ENCODE results near the gene ARHGEF10L.

DNA sequence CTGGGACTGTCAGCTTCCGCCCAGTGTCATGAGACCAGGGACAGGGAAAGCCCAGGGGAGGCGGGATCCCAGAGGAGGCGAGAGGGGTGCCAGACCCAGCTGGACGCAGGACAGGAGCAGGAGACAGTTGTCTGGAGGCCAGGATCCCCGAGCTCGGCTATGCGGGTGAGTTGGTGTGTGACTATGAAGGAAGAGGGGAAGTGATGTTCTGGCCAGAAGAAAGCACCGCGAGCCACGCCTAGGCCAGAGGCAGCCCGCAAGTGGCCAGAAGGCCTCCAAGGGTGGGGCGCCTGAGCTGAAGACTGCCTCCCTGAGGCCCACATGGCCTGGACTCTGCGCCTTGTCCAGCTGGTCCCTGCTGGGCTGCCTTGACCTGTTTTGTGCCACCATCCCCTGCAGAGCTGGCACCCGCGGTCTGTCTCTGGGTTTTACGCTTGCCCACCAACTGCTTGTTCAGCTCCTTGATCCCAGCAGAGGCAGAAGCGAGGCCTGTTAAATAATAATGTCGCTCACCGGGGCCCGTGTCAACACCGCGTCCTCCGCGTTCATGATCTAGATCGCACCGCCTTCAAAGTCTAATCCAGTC is 130.5 kb downstream of the ARHGEF10L start:
- TF ChIP-seq CTCF (conservative IDR thresholded peaks at IDR 0.05; ENCODE audit: low read depth, low read length): no peak
- no peak for TF ChIP-seq EZH2 (IDR thresholded peaks at IDR 0.05; ENCODE audit: low read length, unreplicated experiment)
- no peak for TF ChIP-seq EZH2phosphoT487 (IDR thresholded peaks at IDR 0.05; ENCODE audit: borderline replicate concordance, low read length)

Measured in PC-3 (cell line).